OCI-LY3 (cell line): Measurements from ENCODE around the gene CCDC102A.

ENCODE experiments used
- H2AFZ ChIP-seq: fragments of 200-600, 300-600 bp; shearing (Covaris generic); 2 replicates; pipeline ENCODE4 v1.6.0; 2014; ENCODE audit warnings: antibody characterized with exemption, low read depth, low read length
- H3K27ac ChIP-seq: fragments of 200-600, 300-600 bp; sonication (generic); 2 replicates; pipeline ENCODE4 v1.5.1; 2014; ENCODE audit warnings: mild to moderate bottlenecking, low read length, moderate library complexity, mixed read lengths
- H3K27me3 ChIP-seq: fragments of 200-600, 300-600 bp; sonication (generic); 2 replicates; pipeline ENCODE4 v1.6.1; 2014; ENCODE audit warnings: low read depth, low read length, mixed read lengths
- H3K36me3 ChIP-seq: fragments of 200-600, 300-600 bp; sonication (generic); replicated peaks from 2 replicates; pipeline ENCODE3; 2014; ENCODE audit warnings: low read depth, low read length, mixed read lengths
- H3K4me1 ChIP-seq: fragments of 300-600, 200-600 bp; sonication (generic); 2 replicates; pipeline ENCODE4 v1.6.1; 2014; ENCODE audit warnings: low read length, mixed read lengths
- H3K4me2 ChIP-seq: fragments of 200-600, 300-600 bp; sonication (generic); 2 replicates; pipeline ENCODE4 v1.6.1; 2014; ENCODE audit warnings: low read length, mixed read lengths
- H3K4me3 ChIP-seq: fragments of 300-600, 200-600 bp; sonication (generic); 2 replicates; pipeline ENCODE4 v1.5.1; 2014; ENCODE audit warnings: antibody characterized with exemption, mild to moderate bottlenecking, low read length, moderate library complexity
- H3K79me2 ChIP-seq: fragments of 300-600, 200-600 bp; shearing (Covaris generic); 2 replicates; pipeline ENCODE4 v1.6.1; 2014; ENCODE audit warnings: mild to moderate bottlenecking, low read length, mixed read lengths
- H3K9ac ChIP-seq: fragments of 300-600, 200-600 bp; shearing (Covaris generic); 2 replicates; pipeline ENCODE4 v1.6.0; 2014; ENCODE audit warnings: mild to moderate bottlenecking, low read length, moderate library complexity
- H3K9me3 ChIP-seq: fragments of 200-600, 300-600 bp; shearing (Covaris generic); 2 replicates; pipeline ENCODE4 v1.6.1; 2014; ENCODE audit warnings: low read length, mixed read lengths; ENCODE audit not compliant: insufficient read depth
- H4K20me1 ChIP-seq: fragments of 200-600, 300-600 bp; sonication (generic); 2 replicates; pipeline ENCODE4 v1.6.1; 2016; ENCODE audit warnings: low read length, mixed read lengths; ENCODE audit not compliant: insufficient read depth
- CTCF ChIP-seq: fragments of 200-600, 300-600 bp; sonication (generic); IDR thresholded peaks from 2 replicates; pipeline ENCODE4 v1.5.1; 2014; ENCODE audit warnings: antibody characterized with exemption, low read length, low read depth
- EZH2phosphoT487 ChIP-seq: fragments of 200-600 bp; shearing (Covaris generic); IDR thresholded peaks from 2 replicates; pipeline ENCODE4 v1.6.1; 2018; ENCODE audit warnings: antibody characterized with exemption, mixed run types, low read depth

The CCDC102A gene

GRCh38 chr16:57533431-57534336 is 2.7 kb downstream of the CCDC102A start:
- Histone ChIP-seq H3K79me2 (no peaks in the 10 kb centered on the region), H3K27me3 (peaks cover 61% of the 10 kb centered on the region), H3K36me3 (no peaks in the 10 kb centered on the region), H3K4me3 (no peak overlapping the region), H3K4me1 (peaks cover 40% of the 10 kb centered on the region), H3K27ac (no peak overlapping the region), H2AFZ (no peak overlapping the region), H3K9me3 (no peaks in the 10 kb centered on the region), H3K4me2 (no peak overlapping the region), H4K20me1 (peaks cover 38% of the 10 kb centered on the region), H3K9ac (no peak overlapping the region)
- no peak for TF ChIP-seq EZH2phosphoT487
- no peak for TF ChIP-seq CTCF

- no peak overlapping the region for H3K9ac ChIP-seq
- H3K27ac ChIP-seq, result no peak overlapping the region
- H3K79me2 ChIP-seq, result no peaks in the 10 kb centered on the region
- H3K9me3 ChIP-seq, result no peaks in the 10 kb centered on the region
- TF ChIP-seq EZH2phosphoT487 (no peak), CTCF (no peak)
- H2AFZ ChIP-seq, result no peak overlapping the region
- H3K27me3 ChIP-seq, result peaks cover 63% of the 10 kb centered on the region
- H4K20me1 ChIP-seq, result peaks cover 27% of the 10 kb centered on the region; the same call in 1 of the 2 replicates
- no peak overlapping the region for H3K4me3 ChIP-seq
- H3K4me1 ChIP-seq, result peaks cover 26% of the 10 kb centered on the region
- no peak overlapping the region for H3K4me2 ChIP-seq
- H3K36me3 ChIP-seq, result no peaks in the 10 kb centered on the region
Observed at GRCh38 chr16:57532266-57532625, 4.1 kb downstream of the CCDC102A start.

- H3K9ac ChIP-seq, result no peak overlapping the region
- no peak overlapping the region for H2AFZ ChIP-seq
Observed at GRCh38 chr16:57531635-57532265, 4.6 kb downstream of the CCDC102A start.

More at GRCh38 chr16:57531635-57532265, 4.6 kb downstream of the CCDC102A start:
- no peak for TF ChIP-seq CTCF
- TF ChIP-seq EZH2phosphoT487, result no peak
- Histone ChIP-seq H3K36me3 (no peaks in the 10 kb centered on the region), H3K27me3 (peaks cover 68% of the 10 kb centered on the region), H3K79me2 (no peaks in the 10 kb centered on the region), H3K27ac (no peak overlapping the region), H4K20me1 (peaks cover 30% of the 10 kb centered on the region; the same call in 1 of the 2 replicates), H3K9me3 (no peaks in the 10 kb centered on the region), H3K4me3 (no peak overlapping the region), H3K4me1 (peaks cover 21% of the 10 kb centered on the region), H3K4me2 (no peak overlapping the region)
